HFF-Myc (cell line): ENCODE data around the gene CR1.
"Not testable (repeated sequence)": the region's sequence is repeated elsewhere in the genome, so short reads cannot be mapped to it uniquely, and the experiment has no call there.

Experiments used
- DNase-seq: peaks from one replicate; pipeline ENCODE4 v3.0.0-alpha.2; 2011; ENCODE audit warnings: low read depth; ENCODE audit errors: extremely low read depth
- H3K4me3 ChIP-seq: replicated peaks from 2 replicates; pipeline ENCODE4 v1.5.1; 2011; ENCODE audit warnings: low read depth, mild to moderate bottlenecking, control low read depth, low read length
- CTCF ChIP-seq: IDR thresholded peaks from 2 replicates; pipeline ENCODE4 v1.5.1; 2012; ENCODE audit warnings: mild to moderate bottlenecking, low read depth, low read length, control low read depth; ENCODE audit errors: missing control alignments

The CR1 gene

DNA sequence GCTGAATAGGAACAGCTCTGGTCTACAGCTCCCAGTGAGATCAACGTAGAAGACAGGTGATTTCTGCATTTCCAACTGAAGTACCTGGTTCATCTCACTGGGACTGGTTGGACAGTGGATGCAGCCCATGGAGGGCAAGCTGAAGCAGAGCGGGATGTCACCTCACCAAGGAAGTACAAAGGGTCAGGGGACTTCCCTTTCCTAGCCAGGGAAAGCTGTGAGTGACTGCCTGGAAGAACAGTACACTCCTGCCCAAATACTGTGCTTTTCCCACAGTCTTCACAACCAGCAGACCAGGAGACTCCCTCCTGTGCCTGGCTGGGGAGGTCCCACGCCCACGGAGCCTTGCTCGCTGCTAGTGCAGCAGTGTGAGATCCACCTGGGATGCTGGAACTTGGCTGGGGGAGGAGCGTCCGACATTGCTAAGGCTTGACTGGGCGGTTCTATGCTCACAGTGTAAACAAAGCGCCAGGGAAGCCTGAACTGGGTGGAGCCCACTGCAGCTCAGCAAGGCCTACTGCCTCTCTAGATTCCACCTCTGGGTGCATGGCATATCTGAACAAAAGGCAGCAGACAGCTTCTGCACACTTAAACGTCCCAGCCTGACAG lies 163.7 kb downstream of the CR1 start:
- DNase-seq: no peak
- no peak overlapping the region for H3K4me3 ChIP-seq
- TF ChIP-seq CTCF: no peak

- not testable (repeated sequence) for H3K4me3 ChIP-seq, DNase-seq
Observed at GRCh38 chr1:207661420-207661819, 165.5 kb downstream of the CR1 start.

DNA sequence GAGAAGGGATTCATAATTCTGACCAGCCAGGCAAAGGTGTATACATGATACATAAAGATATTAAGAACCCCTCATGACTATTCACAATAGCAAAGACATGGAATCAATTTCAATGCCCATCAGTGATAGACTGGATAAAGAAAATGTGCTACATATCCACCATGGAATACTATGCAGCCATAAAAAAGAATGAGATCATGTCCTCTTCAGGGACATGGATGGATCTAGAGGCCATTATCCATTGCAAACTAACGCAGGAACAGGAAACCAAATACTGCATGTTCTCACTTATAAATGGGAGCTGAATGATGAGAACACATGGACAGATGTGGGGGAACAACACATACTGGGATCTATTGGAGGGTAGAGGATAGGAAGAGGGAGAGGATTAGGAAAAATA lies 170.4 kb downstream of the CR1 start:
- DNase-seq: no peak
- H3K4me3 ChIP-seq: no peak overlapping the region
- TF ChIP-seq CTCF: no peak

- DNase-seq: no peak
- peak overlapping the region; percentile 21 for H3K4me3 ChIP-seq
- no peak for TF ChIP-seq CTCF
Observed at GRCh38 chr1:207669528-207670009, 173.6 kb downstream of the CR1 start.

- no peak for TF ChIP-seq CTCF
- H3K4me3 ChIP-seq: no peak overlapping the region
Observed at GRCh38 chr1:207670192-207670591, 174.2 kb downstream of the CR1 start.

DNA sequence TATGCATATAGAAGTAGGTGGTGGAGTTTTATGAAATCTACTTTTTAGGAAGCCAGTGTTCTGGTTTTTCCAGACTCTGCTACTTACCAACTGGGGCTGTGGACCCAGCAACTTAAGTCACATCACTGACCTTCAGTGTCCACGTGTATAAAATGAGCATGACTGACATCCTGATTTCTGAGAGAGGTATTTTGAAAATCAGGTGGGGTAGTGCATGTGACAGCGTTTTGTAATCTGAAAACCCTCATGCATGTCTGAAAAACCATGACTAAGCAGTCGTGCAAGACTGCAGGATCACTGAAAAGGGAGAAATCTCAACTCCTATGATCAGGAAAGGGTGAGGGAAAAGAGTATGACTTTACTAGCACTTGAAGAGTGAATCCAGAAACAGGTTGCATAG lies 175.0 kb downstream of the CR1 start:
- DNase-seq: no peak
- no peak for TF ChIP-seq CTCF
- no peak overlapping the region for H3K4me3 ChIP-seq

More at GRCh38 chr1:207670192-207670591, 174.2 kb downstream of the CR1 start:
- no peak for DNase-seq

- H3K4me3 ChIP-seq: no peak overlapping the region
- DNase-seq: peak; percentile 51
- peak; percentile 60 for TF ChIP-seq CTCF
Observed at GRCh38 chr1:207672522-207673130, 176.7 kb downstream of the CR1 start.
